CD4-positive, alpha-beta T cell treated with Interleukin-4 for 1 hour (primary cell): ENCODE results near the gene C1orf21.

Source experiments
- DNase-seq, 2 donors: peaks; one replicate each; pipeline ENCODE4 v3.0.0-alpha.2; 2020 to 2022

C1orf21 gene

DNA sequence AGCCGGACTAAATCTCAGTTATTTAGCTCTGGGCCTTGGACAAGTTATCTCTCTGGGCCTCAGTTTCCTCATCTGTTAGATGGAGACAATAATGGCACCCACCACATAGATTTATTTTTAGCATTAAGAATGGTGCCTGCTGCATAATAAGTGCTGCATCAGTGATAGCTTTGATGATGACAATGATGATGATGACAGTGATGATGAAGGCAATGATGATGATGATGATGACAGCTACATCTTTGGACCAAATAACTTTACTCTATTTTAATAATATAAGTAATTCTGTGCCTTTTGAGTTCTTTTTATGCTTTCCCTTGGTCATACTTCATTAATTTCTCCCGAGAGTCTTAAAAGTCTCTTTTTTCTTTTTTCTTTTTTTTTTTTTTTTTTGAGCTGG, 143.4 kb downstream of the C1orf21 start:
- DNase-seq, result no peak

GRCh38 chr1:184531296-184531695, 144.5 kb downstream of the C1orf21 start:
- no peak for DNase-seq

DNA sequence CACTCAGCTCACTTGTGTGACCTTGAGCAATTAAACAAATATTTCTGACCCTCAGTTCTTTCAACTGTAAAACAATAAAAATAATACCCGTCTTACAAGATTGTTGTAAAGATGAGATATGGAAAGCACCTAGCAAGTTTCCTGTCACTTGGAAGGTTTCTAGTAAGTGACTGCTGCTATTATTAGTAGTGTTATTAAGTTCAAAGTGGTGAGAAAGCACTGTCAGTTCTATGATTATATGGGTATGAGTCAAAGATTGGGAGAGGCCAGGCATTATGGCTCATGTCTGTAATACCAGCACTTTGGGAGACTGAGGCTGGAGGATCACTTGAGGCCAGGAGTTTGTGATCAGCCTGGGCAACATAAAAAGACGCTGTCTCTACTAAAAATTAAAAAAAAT, 145.4 kb downstream of the C1orf21 start:
- no peak for DNase-seq

DNA sequence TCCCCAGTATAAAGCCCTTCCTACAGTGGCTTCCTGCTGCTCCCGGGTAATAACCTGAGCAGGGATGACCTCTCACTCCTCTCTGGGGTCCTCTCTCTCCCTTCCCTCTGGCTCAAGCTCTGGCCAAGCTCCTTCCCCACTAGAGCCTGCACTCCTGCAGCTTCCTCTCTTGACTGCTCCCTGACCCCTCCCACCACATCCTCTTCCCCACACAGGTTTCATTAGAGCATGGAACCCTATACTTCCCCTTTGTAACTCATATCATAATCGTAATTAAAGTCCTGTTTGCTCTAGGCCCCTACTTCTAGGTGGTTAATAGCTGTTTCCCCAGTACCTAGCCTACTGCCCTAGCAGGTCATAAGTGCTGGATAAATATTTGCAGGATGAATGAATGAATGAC, 146.2 kb downstream of the C1orf21 start:
- DNase-seq, result peak in 1 of 2 donors; percentile 21

GRCh38 chr1:184533915-184534314, 147.1 kb downstream of the C1orf21 start:
- no peak for DNase-seq

- no peak for DNase-seq
These were observed 147.9 kb downstream of the C1orf21 start for GRCh38 chr1:184534690-184535089.

DNA sequence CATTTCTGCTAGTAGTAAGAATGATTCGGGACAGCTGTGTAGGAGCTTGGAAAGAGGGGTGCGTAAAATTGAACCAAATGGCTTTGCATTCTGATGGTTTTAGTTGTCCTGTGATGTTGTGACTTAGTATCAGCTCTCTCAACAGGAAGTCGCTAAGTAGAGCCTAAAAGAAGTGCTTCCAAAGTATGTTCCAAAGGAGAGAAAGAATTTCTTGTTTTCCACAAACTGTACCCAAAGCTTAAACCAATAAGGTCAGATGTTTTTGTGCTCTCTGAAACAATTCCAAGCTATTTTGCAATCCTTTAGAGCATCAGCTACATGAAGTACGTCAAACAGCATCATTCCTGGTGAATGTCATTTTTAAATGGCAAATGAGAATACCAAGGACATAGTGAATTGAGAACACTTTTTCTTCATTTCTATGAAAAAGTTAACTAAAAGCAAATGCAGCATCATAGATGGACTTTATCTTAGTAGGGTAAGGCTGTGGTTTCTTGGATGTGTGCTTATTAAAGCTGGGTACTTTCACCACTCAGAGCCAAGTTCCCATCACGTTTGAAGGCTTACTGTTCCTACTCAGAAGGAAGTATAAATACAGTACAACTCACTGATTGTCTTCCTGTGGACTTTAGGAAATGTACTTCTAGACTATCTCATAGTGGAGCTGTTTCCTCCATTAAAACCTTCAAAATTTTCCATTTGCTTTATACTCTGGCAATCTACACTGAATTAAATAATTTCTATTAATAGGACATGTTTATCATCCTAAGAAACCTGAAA, 148.6 kb downstream of the C1orf21 start:
- no peak for DNase-seq

DNA sequence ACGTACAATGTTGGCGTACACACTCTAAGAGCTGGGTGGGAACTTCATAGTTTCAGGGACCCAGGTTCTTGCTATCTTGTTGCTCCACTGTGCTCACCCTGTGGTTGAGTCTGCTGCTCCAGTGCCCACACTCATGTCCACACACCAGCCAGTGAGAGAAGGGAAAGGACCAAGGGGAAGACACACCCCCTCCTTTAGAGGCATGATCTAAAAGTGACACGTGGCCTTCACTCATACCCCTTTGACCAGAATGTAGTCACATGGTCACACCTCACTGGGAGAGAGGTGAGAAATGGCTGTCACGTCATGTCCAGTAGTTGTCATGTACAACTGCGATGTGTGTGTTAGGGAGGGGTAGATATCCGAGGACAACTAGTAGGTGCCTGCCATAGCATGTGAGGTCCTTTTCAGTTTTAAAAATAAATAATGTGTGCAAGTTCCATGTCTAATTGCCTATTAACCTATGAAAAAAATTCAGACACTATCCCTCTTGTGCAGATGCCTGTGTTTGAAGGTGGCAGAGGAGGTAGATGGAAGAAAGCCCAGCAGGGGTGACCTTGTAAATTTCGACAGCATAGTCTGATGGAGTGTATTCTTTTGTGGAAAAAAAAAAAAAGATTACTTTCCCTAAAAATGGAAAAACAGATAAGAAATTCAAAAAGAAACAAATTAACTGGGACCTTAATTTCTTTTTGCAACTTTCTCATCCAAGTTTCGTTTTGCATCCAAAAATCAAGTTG, 149.6 kb downstream of the C1orf21 start:
- DNase-seq, result no peak

- DNase-seq, result no peak
These were observed 152.8 kb downstream of the C1orf21 start for GRCh38 chr1:184539580-184539979.

GRCh38 chr1:184541537-184542152, 154.8 kb downstream of the C1orf21 start:
- no peak for DNase-seq

DNA sequence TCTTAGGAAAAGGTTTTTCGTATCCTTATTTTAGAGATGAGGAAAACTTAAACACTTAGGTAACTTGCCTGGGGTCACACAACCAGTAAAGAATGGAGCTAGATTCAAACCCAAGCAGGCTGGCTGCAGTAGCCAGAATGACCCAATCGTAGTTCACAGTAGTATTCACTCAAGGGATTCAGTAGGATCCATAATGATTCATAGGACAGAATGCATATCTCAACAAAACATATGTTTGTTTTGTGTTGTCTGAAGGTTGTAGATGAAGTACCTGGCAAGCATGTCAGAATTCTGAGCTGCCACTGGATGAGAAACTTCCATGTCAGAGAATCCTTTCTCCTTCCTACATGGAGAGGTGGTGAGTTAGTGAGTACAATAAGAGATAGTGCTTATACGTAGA, 155.5 kb downstream of the C1orf21 start:
- no peak for DNase-seq

DNA sequence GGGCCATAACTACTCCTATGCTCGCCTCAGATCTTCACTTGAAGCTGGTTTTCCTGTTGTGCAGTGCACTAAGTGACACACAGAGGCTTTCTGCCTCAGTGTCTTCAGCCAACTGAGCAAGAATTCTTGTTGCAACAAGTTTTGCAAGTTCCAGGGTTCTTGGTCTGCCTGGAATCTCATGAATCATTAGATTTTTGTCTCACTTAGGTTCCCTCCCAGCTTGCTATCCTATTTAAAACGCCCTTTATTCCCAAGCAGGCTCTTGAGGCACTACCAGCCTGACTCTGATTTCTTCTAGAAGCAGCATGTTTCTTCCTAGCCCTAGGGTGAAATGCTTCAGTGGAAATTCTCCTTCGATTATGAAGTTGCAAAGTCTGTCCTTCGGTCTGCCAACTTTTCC, 158.8 kb downstream of the C1orf21 start:
- no peak for DNase-seq

GRCh38 chr1:184552446-184552845, 165.6 kb downstream of the C1orf21 start:
- no peak for DNase-seq

GRCh38 chr1:184553845-184554244, 167.0 kb downstream of the C1orf21 start:
- no peak for DNase-seq

GRCh38 chr1:184555665-184556641, 169.1 kb downstream of the C1orf21 start:
- DNase-seq, result no peak

- no peak for DNase-seq
These were observed 169.8 kb downstream of the C1orf21 start for GRCh38 chr1:184556665-184557064.

GRCh38 chr1:184557423-184558347, 170.9 kb downstream of the C1orf21 start:
- no peak for DNase-seq

- no peak for DNase-seq
These were observed 171.9 kb downstream of the C1orf21 start for GRCh38 chr1:184558691-184559090.

GRCh38 chr1:184559117-184559713, 172.4 kb downstream of the C1orf21 start:
- DNase-seq, result no peak

- no peak for DNase-seq
These were observed 176.0 kb downstream of the C1orf21 start for GRCh38 chr1:184562806-184563205.

DNA sequence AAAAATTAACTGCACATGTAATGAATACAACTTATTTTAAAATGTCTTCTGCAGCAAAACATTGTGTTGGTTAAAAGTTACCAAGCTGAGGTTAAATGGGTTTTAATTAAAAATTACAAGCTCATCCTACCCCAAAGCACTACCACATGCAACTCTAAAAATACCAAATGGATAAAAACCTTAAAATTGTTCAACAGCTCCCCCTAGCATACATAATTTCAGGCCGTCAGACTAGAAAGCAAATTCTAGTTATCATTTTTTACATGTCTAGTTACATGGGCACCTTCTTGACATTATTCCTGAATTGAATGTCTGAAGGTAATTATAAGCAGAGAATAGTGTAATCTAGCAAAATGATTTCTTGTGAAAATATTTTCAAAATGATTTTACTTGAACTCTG, 176.5 kb downstream of the C1orf21 start:
- DNase-seq, result peak in 1 of 2 donors; percentile 11
